Esophagus squamous epithelium (tissue), 5 donors: ENCODE measurements around the gene EML1. TPM values are rescaled to one million over a fixed set of nuclear protein-coding genes. Genes with fewer than 3 reads are reported as not detected.

Source experiments
- DNase-seq: peaks from one replicate; lab custom pipeline; 2025; lab: John Stamatoyannopoulos, UW
- H3K27ac ChIP-seq, 4 donors: fragments of 200-600 bp; sonication (generic); one replicate each; pipeline ENCODE4 v1.5.1; 2016 to 2019; ENCODE audit warnings: mild to moderate bottlenecking in 1 of 4
- H3K27me3 ChIP-seq, 4 donors: fragments of 200-600 bp; sonication (generic); 1 replicate in 3 of 4; 2 replicates in 1 of 4; pipeline versions ENCODE4 v1.5.1 to v1.6.0; 2017 to 2021; ENCODE audit warnings: antibody characterized with exemption in 1 of 4
- H3K36me3 ChIP-seq, 3 donors: fragments of 200-600 bp; sonication (generic); one replicate each; pipeline ENCODE4 v1.5.1; 2016 to 2019
- H3K4me1 ChIP-seq, 3 donors: fragments of 200-600 bp; sonication (generic); one replicate each; pipeline ENCODE4 v1.5.1; 2017 to 2019
- H3K4me3 ChIP-seq, 4 donors: fragments of 200-600 bp; sonication (generic); 1 replicate in 3 of 4; 2 replicates in 1 of 4; pipeline ENCODE4 v1.5.1; 2016 to 2019; ENCODE audit warnings: mild to moderate bottlenecking in 2 of 4, moderate library complexity in 1 of 4
- H3K9me3 ChIP-seq, 3 donors: fragments of 200-600 bp; sonication (generic); one replicate each; pipeline ENCODE4 v1.5.1; 2016 to 2019
- POLR2A ChIP-seq, 4 donors: fragments of 450-650 bp; IDR thresholded peaks; one replicate each; pipeline ENCODE4 v1.6.1; 2017; ENCODE audit warnings: antibody characterized with exemption in 4 of 4, mild to moderate bottlenecking in 4 of 4, moderate library complexity in 3 of 4
- WGBS, 2 donors: methylation state at CpG; one replicate each; pipeline ENCODE4 v1.1.5; 2018; 5-methylcytosine and 5-hydroxymethylcytosine counted together
- intact Hi-C: fragments of 100-400 bp; cut with DNase I; formaldehyde crosslinking; loops from one replicate; pipeline ENCODE4 v1.15.0; 2022
- total RNA-seq, 4 donors: library from RNA; depleted of rRNA; stranded (reverse); fragments of >200 nt; gene quantifications; one replicate each; pipeline ENCODE4 v1.1.0, GENCODE V29; 2016
- TF ChIP-seq, protein P1 (sequence below), 6 experiments: fragments of 450-650 bp in 4 of 6; fragments of 200-600 bp in 2 of 6; sonication (generic) in 2 of 6; IDR thresholded peaks; one replicate each; pipeline ENCODE4 v1.5.1; 2016 to 2019; ENCODE audit warnings: antibody characterized with exemption in 6 of 6, mild to moderate bottlenecking in 4 of 6, moderate library complexity in 4 of 6
- donor health status: DM: yes; HTN: yes; CAD: no.

The EML1 gene
- total RNA-seq, 4 donors from 2014 or later, result 3.0 to 22.9 (median 9.4) TPM

DNA sequence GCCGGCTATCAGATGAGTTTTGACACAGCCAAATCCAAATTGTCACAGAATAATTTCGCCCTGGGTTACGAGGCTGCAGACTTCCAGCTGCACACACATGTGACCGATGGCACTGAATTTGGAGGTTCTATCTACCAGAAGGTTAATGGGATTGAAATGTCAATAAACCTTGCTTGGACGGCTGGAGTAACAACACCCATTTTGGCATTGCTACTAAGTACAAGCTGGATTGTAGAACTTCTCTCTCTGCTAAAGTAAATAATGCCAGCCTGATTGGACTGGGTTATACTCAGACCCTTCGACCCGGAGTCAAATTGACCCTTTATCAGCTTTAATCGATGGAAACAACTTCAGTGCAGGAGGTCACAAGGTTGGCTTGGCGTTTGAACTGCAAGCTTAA, 171.8 kb downstream of the EML1 start:
- no peak overlapping the region for H3K4me3 ChIP-seq
- H3K36me3 ChIP-seq, result no peaks in the 10 kb centered on the region
- 81 to 84% methylated on average over 9 of the region's 9 CpGs for WGBS, 2 donors
- H3K27ac ChIP-seq, result no peak overlapping the region
- TF ChIP-seq, protein P1, sequence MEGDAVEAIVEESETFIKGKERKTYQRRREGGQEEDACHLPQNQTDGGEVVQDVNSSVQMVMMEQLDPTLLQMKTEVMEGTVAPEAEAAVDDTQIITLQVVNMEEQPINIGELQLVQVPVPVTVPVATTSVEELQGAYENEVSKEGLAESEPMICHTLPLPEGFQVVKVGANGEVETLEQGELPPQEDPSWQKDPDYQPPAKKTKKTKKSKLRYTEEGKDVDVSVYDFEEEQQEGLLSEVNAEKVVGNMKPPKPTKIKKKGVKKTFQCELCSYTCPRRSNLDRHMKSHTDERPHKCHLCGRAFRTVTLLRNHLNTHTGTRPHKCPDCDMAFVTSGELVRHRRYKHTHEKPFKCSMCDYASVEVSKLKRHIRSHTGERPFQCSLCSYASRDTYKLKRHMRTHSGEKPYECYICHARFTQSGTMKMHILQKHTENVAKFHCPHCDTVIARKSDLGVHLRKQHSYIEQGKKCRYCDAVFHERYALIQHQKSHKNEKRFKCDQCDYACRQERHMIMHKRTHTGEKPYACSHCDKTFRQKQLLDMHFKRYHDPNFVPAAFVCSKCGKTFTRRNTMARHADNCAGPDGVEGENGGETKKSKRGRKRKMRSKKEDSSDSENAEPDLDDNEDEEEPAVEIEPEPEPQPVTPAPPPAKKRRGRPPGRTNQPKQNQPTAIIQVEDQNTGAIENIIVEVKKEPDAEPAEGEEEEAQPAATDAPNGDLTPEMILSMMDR (IDR thresholded peaks at IDR 0.05), result no peak
- no peak for TF ChIP-seq POLR2A (IDR thresholded peaks at IDR 0.05)
- H3K4me1 ChIP-seq, result no peaks in the 10 kb centered on the region
- H3K27me3 ChIP-seq, result peaks cover 0 to 27% (median 0%) of the 10 kb centered on the region in 4 donors
- DNase-seq, result no peak
- H3K9me3 ChIP-seq, result no peaks in the 10 kb centered on the region
- intact Hi-C loops, result no loop called here

DNA sequence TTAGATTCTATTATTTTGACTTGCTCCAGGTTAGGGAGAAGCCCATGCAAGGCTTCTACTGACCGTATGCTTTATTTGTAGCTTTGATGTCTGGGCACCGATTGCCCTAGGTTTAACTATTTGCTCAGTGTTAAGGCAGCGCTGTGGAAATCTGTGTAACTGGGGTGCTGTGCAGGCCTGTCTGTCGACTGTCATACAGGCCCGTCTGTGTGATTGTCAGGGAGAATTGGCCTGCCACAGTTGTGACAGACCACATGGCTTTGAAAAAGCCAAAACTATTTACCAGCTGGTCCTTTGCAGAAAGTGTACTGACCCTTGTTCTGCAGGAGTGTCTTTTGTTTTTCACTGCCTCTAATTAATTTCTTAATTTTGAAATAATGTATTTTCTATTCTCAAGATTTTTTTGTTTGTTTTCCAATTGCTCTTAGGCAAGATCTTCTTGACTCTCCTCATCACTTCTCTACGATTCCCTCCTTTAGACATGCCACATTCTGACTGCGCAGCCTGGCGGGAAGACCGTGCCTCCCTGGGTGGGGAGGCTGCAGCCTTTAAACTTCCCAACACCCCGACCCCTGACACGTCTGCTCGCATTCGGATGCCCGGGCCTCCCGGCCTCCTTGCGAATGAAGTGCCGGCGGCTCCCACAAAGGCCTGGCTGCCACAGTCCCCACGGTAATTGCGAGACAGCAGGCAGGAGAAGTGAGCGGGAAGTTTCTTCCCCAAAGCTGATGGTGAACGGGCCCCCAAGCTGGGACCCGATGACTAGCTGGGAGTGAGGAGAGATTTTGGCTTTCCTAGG, 173.0 kb downstream of the EML1 start:
- peaks cover 0 to 24% (median 0%) of the 10 kb centered on the region in 4 donors for H3K27me3 ChIP-seq
- no peak for DNase-seq
- peaks cover 0 to 4% (median 0%) of the 10 kb centered on the region in 3 donors for H3K4me1 ChIP-seq
- 75 to 82% methylated on average over 2 to 11 of the region's 23 CpGs for WGBS, 2 donors
- H3K4me3 ChIP-seq, result no peak overlapping the region
- H3K9me3 ChIP-seq, result no peaks in the 10 kb centered on the region
- TF ChIP-seq POLR2A (IDR thresholded peaks at IDR 0.05), result no peak
- TF ChIP-seq, protein P1 (IDR thresholded peaks at IDR 0.05), result no peak
- intact Hi-C loops, result no loop called here
- H3K27ac ChIP-seq, result no peak overlapping the region
- H3K36me3 ChIP-seq, result no peaks in the 10 kb centered on the region

DNA sequence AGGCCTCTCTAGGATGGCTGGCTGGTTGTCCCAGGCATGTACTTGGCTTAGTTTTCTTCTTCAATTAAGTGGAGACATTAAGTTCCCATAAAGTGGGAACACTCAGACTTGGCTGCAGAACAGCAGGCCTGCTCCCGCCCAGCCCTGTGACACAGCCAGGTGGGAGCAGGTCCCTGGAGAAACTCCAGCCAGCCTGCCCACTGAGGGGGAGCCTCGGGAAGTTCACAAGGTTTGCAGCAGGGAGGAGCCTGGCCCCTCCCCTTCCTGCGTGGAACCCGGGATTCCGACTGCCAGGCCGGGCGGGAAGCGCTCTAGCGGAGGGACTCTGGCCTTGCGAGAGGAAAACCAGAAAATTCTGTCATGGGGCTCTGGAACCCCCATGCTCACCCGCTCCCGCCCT, 173.7 kb downstream of the EML1 start:
- H3K27ac ChIP-seq, result no peak overlapping the region
- TF ChIP-seq POLR2A (IDR thresholded peaks at IDR 0.05), result no peak
- peaks cover 0 to 4% (median 0%) of the 10 kb centered on the region in 3 donors for H3K4me1 ChIP-seq
- 75 to 96% methylated on average over 4 to 5 of the region's 12 CpGs for WGBS, 2 donors
- H3K9me3 ChIP-seq, result no peaks in the 10 kb centered on the region
- DNase-seq, result no peak
- H3K27me3 ChIP-seq, result peaks cover 0 to 21% (median 0%) of the 10 kb centered on the region in 4 donors
- H3K36me3 ChIP-seq, result no peaks in the 10 kb centered on the region
- intact Hi-C loops, result no loop called here
- H3K4me3 ChIP-seq, result no peak overlapping the region

DNA sequence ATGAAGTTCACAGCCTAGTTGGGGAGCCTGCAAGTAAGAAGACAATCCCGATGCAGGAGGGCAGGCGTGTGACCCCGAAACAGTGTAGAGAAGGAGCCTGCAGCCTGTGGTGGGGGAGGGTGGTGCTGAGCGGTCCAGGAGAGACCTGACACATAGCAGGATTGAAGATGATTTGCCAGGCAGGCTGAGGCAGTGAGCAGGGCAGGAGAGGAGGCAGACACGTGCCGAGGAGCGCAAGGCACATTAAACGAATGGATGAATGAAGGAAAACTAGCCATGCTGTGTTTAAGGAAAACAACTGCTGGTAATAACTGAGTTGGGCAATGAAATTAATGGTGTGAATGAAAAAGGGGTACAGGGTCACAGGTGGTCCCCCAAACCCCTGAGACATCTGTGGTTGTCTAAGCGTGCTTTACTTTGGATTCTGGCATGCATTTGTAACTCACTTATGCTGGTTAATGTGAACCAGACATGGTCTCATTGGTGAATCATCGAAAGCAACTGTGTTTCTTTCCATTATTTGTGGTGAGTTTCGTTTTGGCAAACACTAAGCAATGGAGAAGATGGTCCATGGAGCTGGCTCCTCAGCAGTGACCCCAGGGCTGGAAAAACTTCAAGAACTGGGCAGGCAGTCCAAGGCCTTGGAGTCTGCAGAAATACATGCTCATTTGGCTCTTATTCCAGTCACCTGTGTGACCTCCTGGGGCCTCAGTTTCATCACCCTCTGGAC, 175.1 kb downstream of the EML1 start:
- Histone ChIP-seq H3K27me3 (peaks cover 0 to 10% (median 0%) of the 10 kb centered on the region in 4 donors), H3K36me3 (no peaks in the 10 kb centered on the region), H3K27ac (no peak overlapping the region), H3K4me3 (no peak overlapping the region), H3K4me1 (peaks cover 0 to 18% (median 3%) of the 10 kb centered on the region in 3 donors), H3K9me3 (no peaks in the 10 kb centered on the region)
- DNase-seq, result no peak
- 59 to 71% methylated on average over 9 to 11 of the region's 11 CpGs for WGBS, 2 donors
- no peak for TF ChIP-seq POLR2A (IDR thresholded peaks at IDR 0.05)
- TF ChIP-seq, protein P1 (IDR thresholded peaks at IDR 0.05), result no peak
- intact Hi-C loops, result no loop called here

DNA sequence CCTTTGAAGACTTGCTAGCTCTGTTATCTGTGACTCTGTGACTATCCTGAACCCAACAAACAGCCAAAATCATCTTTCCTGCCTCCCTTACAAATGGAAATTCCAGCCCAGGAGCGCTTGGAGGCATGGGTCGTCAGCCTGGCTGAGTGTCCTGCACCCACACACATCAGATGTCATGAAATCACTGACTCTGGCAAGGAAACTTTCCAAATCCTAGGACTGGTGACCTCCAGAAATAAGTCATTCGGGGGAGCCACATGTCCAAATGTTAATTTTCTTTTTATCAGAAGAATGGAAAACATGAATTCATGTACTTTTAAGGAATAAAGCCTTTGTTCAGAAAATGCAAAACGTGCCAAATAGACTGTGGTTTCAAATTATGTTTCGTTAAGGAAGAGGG, 175.7 kb downstream of the EML1 start:
- no peak for TF ChIP-seq POLR2A (IDR thresholded peaks at IDR 0.05)
- TF ChIP-seq, protein P1 (IDR thresholded peaks at IDR 0.05), result no peak

More for the DNA sequence above, 175.7 kb downstream of the EML1 start:
- H3K36me3 ChIP-seq, result no peaks in the 10 kb centered on the region
- 53 to 58% methylated on average over 5 of the region's 5 CpGs for WGBS, 2 donors
- intact Hi-C loops, result no loop called here
- no peaks in the 10 kb centered on the region for H3K9me3 ChIP-seq
- peaks cover 0 to 18% (median 3%) of the 10 kb centered on the region in 3 donors for H3K4me1 ChIP-seq
- H3K27me3 ChIP-seq, result peaks cover 0 to 10% (median 0%) of the 10 kb centered on the region in 4 donors
- no peak for DNase-seq
- H3K4me3 ChIP-seq, result no peak overlapping the region
- H3K27ac ChIP-seq, result no peak overlapping the region
